Measurements from ENCODE around the gene LRRC8B.
"Not testable (repeated sequence)": the region's sequence is repeated elsewhere in the genome, so short reads cannot be mapped to it uniquely, and the experiment has no call there.

Gene LRRC8B

GRCh38 chr1:89584211-89584610 lies 59.6 kb downstream of the LRRC8B start:
- DNase-seq (ENCODE audit: low read depth) = no peak

- DNase-seq (ENCODE audit: low read depth) = no peak
These were observed 60.2 kb downstream of the LRRC8B start for GRCh38 chr1:89584781-89585180.

- no peak for DNase-seq (ENCODE audit: low read depth)
These were observed 63.1 kb downstream of the LRRC8B start for GRCh38 chr1:89587729-89588161.

- no peak for DNase-seq (ENCODE audit: low read depth)
These were observed 63.9 kb downstream of the LRRC8B start for GRCh38 chr1:89588480-89588879.

DNA sequence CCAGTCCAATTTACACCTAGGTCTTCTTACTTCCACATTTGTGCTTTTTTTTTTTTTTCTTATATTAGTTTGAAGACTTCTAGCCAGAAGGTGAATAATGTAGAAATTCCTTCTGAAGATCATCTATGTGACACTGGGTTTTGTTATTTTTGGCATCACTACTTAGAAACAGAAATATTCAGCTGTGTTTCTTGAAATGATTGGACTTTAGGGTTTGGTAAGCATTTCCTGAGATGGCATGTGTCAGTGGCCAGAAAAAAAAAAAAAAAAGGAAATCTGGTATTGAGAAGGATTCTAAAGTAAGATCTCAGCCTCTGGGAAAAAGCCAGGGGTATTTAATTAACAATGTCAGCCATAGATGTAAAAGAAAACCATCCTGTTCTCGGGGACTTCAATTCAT lies 64.9 kb downstream of the LRRC8B start:
- no peak for DNase-seq (ENCODE audit: low read depth)

DNA sequence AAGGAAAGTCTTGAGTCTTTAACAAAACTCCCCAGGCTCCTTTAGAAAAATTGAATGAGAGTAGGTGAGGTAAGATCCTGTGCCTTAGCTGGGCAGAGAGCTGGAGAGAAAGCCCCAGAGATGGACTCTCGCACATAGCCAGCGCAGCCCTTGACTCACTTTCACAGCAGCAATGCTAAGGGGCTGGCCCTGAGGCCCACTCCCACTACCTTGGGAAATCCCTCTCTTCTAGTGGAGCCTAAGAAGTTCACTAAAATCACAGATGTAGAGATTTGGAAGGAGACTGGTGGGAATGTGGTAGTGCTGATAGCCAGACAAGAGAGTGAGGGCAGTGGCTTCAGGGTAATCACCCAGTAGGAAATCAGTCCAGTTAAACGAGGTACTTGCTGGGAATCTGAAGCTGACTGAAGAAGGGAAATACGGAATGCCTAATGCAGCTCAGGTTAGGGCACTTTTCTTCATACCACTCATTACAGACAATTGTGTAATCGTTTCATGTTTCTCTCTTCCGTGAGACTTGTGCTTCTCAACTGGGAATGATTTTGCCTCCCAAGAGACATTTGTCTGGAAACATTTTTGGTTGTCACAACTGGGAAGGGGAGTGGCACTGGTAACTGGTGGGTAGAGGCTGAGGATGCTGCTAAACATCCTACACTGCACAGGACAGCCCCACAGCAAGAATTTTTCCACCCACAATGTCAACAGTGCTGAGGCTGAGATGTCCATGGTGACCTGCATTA lies 65.9 kb downstream of the LRRC8B start:
- DNase-seq (ENCODE audit: low read depth) = no peak

- not testable (repeated sequence) for DNase-seq (ENCODE audit: low read depth)
These were observed 68.3 kb downstream of the LRRC8B start for GRCh38 chr1:89592861-89593302.

DNA sequence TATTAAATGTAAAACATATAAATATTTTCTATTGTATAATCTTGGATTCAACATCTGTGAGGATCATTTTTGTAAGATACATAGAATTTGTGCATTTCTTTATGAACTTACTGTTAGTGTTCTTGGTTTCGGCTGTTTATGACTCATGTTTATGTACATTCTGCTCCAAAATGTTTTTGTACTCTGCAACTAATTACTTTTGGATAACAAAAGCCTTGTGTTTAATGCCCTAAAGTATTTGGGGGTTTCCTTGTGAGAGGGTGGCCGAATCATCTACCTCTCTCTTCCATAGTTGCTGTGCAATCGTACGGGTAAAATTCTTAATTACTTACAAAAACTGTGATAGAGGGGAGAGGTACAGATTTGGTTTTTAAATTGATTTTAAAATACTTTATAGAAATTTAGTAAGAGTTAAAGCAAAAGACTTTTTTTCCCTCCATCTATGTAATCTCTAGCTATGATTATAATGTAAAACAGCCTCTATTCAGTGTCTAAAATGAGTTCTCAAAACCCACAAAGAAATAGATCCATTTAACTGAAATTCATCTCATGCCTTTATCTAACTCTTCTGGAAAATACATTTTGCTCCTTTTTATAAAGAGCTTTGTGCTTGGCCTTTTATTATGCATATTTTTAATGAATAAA lies 69.6 kb downstream of the LRRC8B start:
- DNase-seq (ENCODE audit: low read depth) = no peak

DNA sequence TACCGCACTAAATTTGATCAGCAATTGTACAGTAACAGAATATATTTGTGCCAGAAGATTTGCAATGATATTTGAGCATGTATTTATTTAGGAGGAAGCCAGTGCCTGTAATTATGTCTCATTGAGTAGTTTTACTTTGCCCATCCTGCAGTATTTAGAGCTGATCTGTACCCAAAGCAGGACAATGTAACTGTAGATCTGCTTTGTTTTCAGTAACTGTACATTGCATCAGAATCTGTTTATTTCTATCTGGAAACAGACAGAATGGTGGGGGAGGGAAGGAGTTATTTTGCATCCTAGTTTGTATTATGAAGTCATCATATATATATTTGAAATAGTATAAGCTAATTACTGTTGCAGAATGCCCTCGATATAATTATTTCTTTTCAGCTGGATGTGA lies 72.1 kb downstream of the LRRC8B start:
- no peak for DNase-seq (ENCODE audit: low read depth)

GRCh38 chr1:89598450-89599331 lies 74.1 kb downstream of the LRRC8B start:
- DNase-seq (ENCODE audit: low read depth) = no peak

DNA sequence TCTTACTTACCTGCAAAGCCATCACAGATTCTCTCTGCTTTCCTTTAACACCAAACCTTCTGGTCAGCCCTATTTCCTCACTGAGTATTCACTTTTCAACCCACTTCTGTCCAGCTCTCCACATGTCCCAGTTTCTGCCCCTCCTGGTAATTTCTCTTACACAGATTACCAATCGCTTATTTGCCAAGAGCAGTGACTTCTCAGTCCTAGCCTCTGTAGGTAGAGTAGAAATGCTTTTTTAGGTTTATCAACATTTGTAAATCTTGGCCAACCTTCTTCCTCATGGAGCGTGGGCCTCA lies 74.7 kb downstream of the LRRC8B start:
- DNase-seq (ENCODE audit: low read depth) = no peak

DNA sequence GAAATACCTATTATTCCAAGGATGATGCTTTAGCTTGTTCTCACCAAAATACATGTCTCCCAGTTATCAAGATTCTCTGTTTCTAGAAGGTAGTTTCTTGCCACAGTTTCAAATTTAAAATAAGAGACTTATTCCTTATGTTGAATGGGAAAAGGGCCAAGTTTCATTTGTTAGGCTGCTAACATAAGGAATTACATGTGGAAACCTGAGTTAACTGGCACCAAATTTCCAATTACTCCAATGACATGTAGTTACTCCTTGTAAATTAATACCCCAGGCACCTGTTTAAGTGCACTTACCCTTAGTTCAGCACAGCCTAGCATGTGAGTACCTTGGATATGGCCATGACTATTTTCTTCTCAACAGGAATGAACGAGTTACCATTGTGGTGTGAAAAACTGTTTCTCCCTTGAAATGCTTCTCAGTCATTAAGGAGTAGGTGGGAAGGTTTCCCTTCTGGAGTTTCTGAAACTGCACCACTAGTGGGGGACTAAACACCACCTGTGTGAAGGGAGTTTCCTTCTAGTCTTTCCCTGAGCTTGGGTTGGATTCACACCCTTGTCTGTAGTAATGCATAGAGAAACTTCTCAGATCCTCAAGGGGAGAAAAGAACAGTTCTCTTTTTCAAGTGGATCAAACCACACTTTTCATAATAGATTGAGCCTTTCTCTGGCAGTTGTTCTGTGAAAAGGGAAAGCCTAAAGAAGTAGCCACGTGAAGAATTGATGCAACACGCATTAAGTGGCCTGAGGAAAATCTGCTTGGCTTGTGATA lies 76.0 kb downstream of the LRRC8B start:
- no peak for DNase-seq (ENCODE audit: low read depth)

GRCh38 chr1:89602871-89603404 lies 78.3 kb downstream of the LRRC8B start:
- DNase-seq (ENCODE audit: low read depth) = no peak

GRCh38 chr1:89603651-89604413 lies 79.2 kb downstream of the LRRC8B start:
- DNase-seq (ENCODE audit: low read depth) = peak; percentile 39

GRCh38 chr1:89604414-89604735 lies 79.7 kb downstream of the LRRC8B start:
- no peak for DNase-seq (ENCODE audit: low read depth)

GRCh38 chr1:89605692-89606091 lies 81.1 kb downstream of the LRRC8B start:
- DNase-seq (ENCODE audit: low read depth) = no peak

- no peak for DNase-seq (ENCODE audit: low read depth)
These were observed 81.8 kb downstream of the LRRC8B start for GRCh38 chr1:89606227-89606980.

- DNase-seq (ENCODE audit: low read depth) = peak; percentile 27
These were observed 82.5 kb downstream of the LRRC8B start for GRCh38 chr1:89607156-89607555.

GRCh38 chr1:89607586-89608318 lies 83.1 kb downstream of the LRRC8B start:
- DNase-seq (ENCODE audit: low read depth) = no peak

All from activated T-helper 9 cell treated with anti-CD3 and anti-CD28 coated beads, Interleukin-2, amount 50 U/mL, for 16 hours (primary cell).